SKM-1 treated with dmso at 0.1 percent for 144 hours (cell line): ENCODE measurements around the gene ANO4.

Source experiments
- DNase-seq: peaks from one replicate; lab custom pipeline; 2025; ENCODE audit not compliant: unreplicated experiment; lab: John Stamatoyannopoulos, UW

Gene ANO4

GRCh38 chr12:100942984-100943749 lies 148.6 kb downstream of the ANO4 start:
- DNase-seq, result no peak

DNA sequence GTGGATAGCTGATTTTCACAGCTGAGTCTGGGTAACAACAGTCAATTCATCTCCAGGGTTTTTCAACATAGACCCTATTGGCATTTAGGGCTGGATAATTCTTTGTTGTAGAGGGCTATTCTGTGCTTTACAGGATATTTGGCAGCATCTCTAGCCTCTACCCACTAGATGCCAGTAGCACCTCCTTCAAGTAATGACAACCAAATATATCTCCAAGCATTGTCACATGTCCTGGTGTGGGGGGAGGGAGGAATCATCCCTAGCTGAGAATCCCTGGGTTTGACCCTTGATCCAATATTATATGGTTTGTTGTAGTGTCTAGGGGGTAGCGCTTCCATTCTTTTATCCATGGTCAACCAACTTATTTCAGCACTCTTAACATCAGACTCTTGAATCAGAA lies 157.2 kb downstream of the ANO4 start:
- DNase-seq, result no peak

GRCh38 chr12:100953217-100953616 lies 158.6 kb downstream of the ANO4 start:
- no peak for DNase-seq

DNA sequence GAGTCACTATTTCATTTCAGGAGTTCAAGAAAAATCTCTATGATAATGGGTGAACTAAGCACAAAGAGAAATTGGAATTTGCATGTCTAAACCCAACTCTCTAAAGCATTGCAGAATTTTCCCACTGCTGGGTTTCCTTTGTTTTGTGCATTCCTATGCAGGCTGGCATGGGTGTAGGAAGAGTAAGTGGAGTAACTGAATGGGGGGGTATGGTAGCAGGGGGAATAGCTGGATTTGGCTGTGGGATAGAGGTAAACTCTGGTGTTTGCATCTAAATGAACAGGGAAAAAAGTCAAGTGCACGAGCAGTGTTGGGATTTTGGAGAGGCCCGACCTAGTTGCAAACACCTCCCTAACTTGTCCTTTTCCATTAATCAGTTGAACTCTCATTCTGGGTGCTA lies 159.1 kb downstream of the ANO4 start:
- DNase-seq, result no peak

GRCh38 chr12:100954118-100954517 lies 159.5 kb downstream of the ANO4 start:
- no peak for DNase-seq

GRCh38 chr12:100955139-100955538 lies 160.6 kb downstream of the ANO4 start:
- DNase-seq, result no peak

DNA sequence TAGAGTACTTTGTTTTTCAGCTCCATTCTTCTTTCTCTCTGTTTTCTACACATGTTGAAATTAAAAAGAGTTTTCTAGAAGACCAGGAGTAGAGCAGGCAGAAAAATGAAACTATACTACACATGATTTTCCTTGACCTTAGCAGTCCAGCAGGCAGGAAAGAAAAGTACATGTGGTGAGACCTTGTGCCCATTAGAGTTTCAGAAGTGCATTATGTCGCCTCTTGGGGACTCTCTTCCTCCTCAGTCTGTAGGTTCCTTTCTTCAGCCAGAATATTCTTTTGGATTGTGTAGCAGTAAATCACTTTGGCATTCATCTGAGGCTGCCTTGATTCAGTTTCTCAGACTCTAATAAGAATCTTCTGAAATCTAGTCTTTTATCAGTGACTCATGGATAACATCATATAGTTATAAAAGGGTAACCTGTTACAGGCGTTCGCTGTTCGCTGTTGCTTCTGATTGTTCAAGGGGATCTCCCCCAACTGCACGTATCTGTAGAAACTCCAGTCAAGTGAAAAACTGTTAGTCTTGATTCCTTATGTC lies 161.8 kb downstream of the ANO4 start:
- DNase-seq, result no peak

- no peak for DNase-seq
Measured at GRCh38 chr12:100959481-100959880, 164.9 kb downstream of the ANO4 start.

DNA sequence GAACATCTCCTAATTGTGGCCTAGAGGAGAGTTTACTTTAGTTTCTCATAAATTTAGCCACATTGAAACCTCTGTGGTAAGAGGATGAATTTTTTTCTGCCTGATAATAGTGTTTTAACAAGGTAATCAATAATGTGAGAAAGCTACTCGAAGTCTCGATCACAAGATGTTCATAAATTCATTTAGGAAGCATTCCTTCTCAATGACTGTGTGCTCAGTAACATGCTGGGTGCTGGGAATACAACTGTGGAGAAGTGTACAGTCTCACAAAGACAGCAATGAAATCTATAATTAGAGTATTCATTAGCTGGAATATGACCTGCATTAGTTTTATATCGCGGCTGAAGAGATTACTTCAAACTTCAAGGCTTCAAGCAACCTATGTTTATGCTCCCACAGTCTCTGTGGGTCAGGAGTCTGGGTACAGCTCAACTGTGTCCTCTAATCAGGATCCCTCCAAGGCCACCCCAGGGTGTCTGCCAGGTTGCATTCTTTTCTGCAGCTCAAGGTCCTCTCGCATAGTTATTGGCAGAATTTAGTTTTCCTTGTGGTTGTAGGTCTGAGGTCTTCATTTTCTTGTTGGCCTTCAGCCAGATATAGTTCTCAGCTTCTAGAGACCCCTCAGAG lies 167.6 kb downstream of the ANO4 start:
- DNase-seq, result no peak

DNA sequence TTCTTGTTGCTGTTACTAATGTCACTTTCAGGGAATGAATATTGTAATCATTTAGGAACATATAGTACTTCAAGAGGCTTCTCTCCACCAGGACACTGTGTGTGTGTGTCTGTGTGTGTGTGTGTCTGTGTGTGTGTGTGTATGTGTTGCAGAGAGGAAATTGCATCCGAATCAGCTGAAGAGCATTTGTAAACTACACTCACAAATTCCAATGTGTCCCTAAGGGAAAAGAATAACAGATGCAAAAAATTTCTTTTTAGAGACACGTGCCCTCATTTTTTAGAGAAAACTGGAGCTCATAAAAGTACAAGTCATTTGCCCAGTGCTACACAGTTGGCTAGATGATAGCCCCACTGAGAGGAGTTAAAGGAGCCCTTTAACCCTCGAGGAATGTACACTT lies 168.8 kb downstream of the ANO4 start:
- no peak for DNase-seq

GRCh38 chr12:100964028-100964427 lies 169.5 kb downstream of the ANO4 start:
- DNase-seq, result no peak

GRCh38 chr12:100967189-100967588 lies 172.6 kb downstream of the ANO4 start:
- DNase-seq, result no peak

DNA sequence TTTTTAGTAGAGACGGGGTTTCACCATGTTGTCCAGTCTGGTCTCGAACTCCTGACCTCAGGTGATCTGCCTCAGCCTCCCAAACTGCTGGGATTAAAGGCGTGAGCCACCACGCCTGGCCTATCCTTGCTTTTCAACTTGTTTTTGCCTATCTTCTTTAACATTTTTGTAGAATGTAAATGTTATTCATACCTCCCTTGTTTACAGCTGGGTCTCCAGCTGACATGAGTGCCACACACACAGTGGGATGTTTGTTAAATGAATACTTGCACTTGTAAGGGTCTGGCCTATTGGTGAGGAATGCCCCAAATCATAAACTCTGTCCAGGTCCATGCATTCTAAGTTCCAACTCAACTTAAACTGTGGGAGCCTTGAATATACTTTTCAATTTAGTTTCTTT lies 176.3 kb downstream of the ANO4 start:
- no peak for DNase-seq

DNA sequence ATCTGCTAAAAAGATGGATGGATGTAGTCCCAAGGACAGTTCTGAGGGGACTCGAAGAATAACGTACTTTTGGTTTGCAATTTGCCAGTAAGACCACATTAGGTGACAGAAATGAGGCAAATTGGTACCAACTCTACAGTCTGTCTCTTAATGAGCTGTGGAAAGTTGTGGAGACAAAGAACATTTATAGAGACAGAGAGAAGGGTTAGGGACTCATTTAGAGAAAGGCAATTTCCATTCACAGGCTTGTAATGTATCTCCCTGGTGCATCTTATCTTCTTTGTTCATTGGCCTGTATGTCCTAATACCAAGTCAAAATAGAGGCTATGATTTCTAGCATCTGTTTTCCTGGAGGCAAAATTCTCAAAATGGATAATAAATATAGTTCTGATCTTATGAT lies 177.5 kb downstream of the ANO4 start:
- DNase-seq, result no peak

DNA sequence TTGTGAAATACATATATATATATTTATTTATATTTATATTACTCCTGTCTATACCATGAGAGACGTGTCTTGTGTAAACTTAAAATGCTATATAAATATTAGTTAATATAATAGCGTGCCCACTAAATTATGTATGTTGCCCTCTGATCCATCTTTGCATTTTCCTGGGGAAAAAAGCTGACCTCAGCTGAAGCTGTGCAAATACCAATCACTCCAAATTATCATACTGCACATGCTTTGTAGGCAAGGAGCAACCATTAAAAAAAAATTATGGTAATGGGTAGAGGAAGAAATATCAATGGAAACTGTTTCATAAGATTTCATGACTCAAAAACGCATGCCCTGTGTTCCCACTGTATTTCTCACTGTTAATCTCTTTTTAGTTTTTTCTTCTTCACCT lies 179.8 kb downstream of the ANO4 start:
- no peak for DNase-seq

GRCh38 chr12:100974747-100975146 lies 180.2 kb downstream of the ANO4 start:
- no peak for DNase-seq

GRCh38 chr12:100976735-100977134 lies 182.2 kb downstream of the ANO4 start:
- no peak for DNase-seq

DNA sequence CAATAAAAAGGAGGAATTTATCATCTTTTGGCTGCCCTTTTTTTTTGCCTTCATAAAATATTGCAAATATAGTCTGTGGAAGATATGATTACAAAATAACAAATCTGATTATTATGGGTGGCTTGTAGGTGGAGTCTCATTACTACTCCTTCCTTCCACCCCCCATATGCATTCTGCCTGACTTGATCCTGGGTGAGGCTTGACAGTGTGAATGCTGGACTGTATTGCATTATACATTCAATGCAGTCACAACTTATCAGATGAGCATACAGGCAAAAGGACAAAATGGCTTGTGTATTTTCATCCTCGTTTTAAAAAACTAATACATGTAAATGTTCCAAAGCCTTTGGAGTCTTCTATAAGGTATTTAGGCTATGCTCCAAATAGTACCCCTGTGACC lies 186.3 kb downstream of the ANO4 start:
- DNase-seq, result no peak

- no peak for DNase-seq
Measured at GRCh38 chr12:100982511-100983183, 188.1 kb downstream of the ANO4 start.

- DNase-seq, result no peak
Measured at GRCh38 chr12:100984796-100985195, 190.2 kb downstream of the ANO4 start.

GRCh38 chr12:100986595-100987547 lies 192.3 kb downstream of the ANO4 start:
- DNase-seq, result no peak
